ENCODE data around the gene HIC1. TPM values are rescaled to one million over a fixed set of nuclear protein-coding genes. Genes with fewer than 3 reads are reported as not detected.
A peak's percentile ranks its signal among the peaks of the same experiment; 100 is the strongest.
"Not testable (repeated sequence)": the region's sequence is repeated elsewhere in the genome, so short reads cannot be mapped to it uniquely, and the experiment has no call there.

HIC1 gene
- total and polyA plus RNA-seq, 9 donors, result 3.9 to 108 (median 60.8) TPM

DNA sequence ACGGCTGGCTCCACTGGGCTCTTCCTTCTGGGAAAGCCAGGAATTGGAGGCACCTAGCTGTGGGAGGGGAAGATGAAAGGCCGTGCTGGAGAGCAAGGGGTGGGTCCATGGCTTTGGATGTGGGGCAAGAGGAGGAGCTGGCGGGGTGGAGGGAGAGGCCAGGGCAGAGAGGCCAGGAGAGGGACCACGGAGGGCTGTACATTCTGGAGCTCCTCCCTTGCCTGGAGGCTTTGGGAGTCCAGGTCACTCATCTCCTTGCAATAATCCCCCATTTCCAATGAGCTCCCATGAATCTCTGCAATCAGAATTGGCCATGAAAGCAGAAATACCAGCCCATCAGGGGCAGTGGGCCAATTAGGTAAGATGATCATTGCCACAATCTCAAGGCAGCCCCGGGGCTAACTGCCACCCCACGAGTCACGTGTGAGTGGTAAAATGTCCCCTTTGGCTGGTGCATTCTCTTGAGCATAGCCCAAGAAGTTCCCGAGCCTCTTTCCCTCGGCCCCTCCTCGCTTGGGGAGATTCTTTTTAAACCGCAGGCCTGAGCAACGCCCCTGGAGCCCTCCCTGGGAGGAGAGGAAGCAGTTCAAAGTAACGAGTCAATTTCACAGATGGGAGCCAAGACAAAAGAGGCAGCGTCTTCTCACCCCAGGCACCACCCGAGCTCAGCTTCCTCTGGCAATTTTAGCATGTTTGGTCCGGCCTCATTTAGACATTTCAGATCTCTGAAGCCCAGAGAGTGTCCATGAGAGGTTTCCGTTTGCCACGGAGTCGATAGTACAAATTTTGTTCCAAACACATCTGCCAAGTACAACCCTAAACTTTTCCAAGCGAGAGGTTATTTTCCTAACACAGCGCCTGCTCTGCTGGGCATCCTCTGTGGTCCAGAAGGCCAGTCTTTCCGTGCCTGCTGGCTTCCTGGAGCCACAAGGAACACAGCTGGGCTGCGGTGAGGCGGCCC, 43.2 kb upstream of the HIC1 start:
- no peak for TF ChIP-seq EP300 (IDR thresholded peaks at IDR 0.05)
- TF ChIP-seq, protein P1, sequence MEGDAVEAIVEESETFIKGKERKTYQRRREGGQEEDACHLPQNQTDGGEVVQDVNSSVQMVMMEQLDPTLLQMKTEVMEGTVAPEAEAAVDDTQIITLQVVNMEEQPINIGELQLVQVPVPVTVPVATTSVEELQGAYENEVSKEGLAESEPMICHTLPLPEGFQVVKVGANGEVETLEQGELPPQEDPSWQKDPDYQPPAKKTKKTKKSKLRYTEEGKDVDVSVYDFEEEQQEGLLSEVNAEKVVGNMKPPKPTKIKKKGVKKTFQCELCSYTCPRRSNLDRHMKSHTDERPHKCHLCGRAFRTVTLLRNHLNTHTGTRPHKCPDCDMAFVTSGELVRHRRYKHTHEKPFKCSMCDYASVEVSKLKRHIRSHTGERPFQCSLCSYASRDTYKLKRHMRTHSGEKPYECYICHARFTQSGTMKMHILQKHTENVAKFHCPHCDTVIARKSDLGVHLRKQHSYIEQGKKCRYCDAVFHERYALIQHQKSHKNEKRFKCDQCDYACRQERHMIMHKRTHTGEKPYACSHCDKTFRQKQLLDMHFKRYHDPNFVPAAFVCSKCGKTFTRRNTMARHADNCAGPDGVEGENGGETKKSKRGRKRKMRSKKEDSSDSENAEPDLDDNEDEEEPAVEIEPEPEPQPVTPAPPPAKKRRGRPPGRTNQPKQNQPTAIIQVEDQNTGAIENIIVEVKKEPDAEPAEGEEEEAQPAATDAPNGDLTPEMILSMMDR (IDR thresholded peaks at IDR 0.05), result no peak
- Histone ChIP-seq H3K36me3 (no peaks in the 10 kb centered on the region), H3K9me3 (no peaks in the 10 kb centered on the region), H3K27ac (peak overlapping the region; percentile 13 to 54), H3K4me1 (ENCODE audit: insufficient read depth) (peaks cover 5% of the 10 kb centered on the region), H3K4me3 (no peak overlapping the region), H3K27me3 (no peaks in the 10 kb centered on the region)
- intact Hi-C loops (cut with DNase I), result loop anchor here in 1 of 4 donors (10.0 kb wide), 1 partner anchor 57 kb away; no protein-coding TSS in a partner anchor
- whole genome bisulfite sequencing, 3 donors, result 13 to 21% (median 18%) methylated on average over 24 of the region's 24 CpGs
- DNase-seq, result no peak

DNA sequence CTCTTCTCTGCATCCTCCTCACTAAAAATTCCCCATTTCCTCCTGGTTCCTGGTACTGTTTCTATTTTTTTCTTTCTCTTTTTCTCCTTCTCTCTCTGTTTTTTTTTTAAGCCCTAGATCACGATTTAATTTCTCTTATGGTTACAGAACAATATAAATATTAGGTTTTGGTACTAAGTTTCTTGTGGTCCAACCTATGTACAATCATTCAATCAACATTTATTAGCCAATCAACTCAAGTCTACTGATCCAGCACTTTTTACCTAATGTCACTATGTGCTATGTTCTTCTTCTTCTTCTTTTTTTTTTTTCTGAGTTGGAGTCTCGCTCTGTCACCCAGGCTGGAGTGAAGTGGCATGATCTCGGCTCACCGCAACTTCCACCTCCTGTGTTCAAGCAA, 42.4 kb upstream of the HIC1 start:
- Histone ChIP-seq H3K36me3 (no peaks in the 10 kb centered on the region), H3K27me3 (no peaks in the 10 kb centered on the region), H3K27ac (peak overlapping the region in 1 of 2 donors; percentile 54), H3K9me3 (no peaks in the 10 kb centered on the region), H3K4me3 (no peak overlapping the region), H3K4me1 (ENCODE audit: insufficient read depth) (peaks cover 5% of the 10 kb centered on the region)
- intact Hi-C loops (cut with DNase I), result loop anchor here in 1 of 4 donors (10.0 kb wide), 1 partner anchor 58 kb away; no protein-coding TSS in a partner anchor
- 91 to 94% (median 91%) methylated on average over 4 of the region's 4 CpGs for WGBS, 3 donors
- no peak for DNase-seq
- TF ChIP-seq POLR2A (IDR thresholded peaks at IDR 0.05) (no peak), EP300 (IDR thresholded peaks at IDR 0.05) (no peak)
- TF ChIP-seq, protein P1 (IDR thresholded peaks at IDR 0.05), result no peak

GRCh38 chr17:2013220-2013993, 41.5 kb upstream of the HIC1 start:
- H3K4me1 ChIP-seq (ENCODE audit: insufficient read depth); H3K9me3 ChIP-seq; H3K36me3 ChIP-seq; H3K4me3 ChIP-seq; H3K27me3 ChIP-seq; DNase-seq; H3K27ac ChIP-seq: not testable (repeated sequence)
- intact Hi-C loops (cut with DNase I), result loop anchor here in 1 of 4 donors (10.0 kb wide), 1 partner anchor 59 kb away; no protein-coding TSS in a partner anchor
- WGBS, 3 donors, result 90 to 97% (median 94%) methylated on average over 5 to 6 of the region's 6 CpGs

DNA sequence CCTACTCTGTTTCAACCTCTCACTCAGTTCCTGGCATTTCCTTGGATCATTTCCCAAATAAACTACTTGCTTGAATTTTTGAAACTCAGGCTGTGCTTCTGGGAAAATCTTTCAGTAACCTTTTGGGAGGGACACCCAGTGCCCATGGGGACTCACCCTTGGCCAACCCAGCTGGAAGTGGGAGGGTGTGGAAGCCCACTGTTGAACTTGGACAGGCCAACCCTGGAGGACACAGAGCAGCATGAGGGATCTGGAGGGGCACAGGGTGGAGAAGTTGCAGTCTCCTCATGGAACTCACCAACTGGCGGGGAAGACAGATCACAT, 40.9 kb upstream of the HIC1 start:
- Histone ChIP-seq H3K4me3 (no peak overlapping the region), H3K27me3 (no peaks in the 10 kb centered on the region), H3K27ac (no peak overlapping the region), H3K9me3 (no peaks in the 10 kb centered on the region), H3K4me1 (ENCODE audit: insufficient read depth) (peaks cover 5% of the 10 kb centered on the region), H3K36me3 (no peaks in the 10 kb centered on the region)
- DNase-seq, result no peak
- 88 to 92% (median 91%) methylated on average over 1 of the region's 1 CpG for WGBS, 3 donors
- TF ChIP-seq EP300 (IDR thresholded peaks at IDR 0.05), result no peak
- TF ChIP-seq, protein P1 (IDR thresholded peaks at IDR 0.05), result no peak
- TF ChIP-seq POLR2A (IDR thresholded peaks at IDR 0.05), result no peak
- intact Hi-C loops (cut with DNase I), result loop anchor here in 1 of 4 donors (10.0 kb wide), 1 partner anchor 59 kb away; no protein-coding TSS in a partner anchor
